Effector CD4-positive, alpha-beta T cell (primary cell): ENCODE data around the gene FOXE1.

Experiments
- DNase-seq: peaks from one replicate; pipeline ENCODE4 v3.0.0-alpha.2; 2020

The FOXE1 gene

GRCh38 chr9:97866848-97867247 is 13.8 kb downstream of the FOXE1 start:
- no peak for DNase-seq

- no peak for DNase-seq
These were observed 15.8 kb downstream of the FOXE1 start for GRCh38 chr9:97868859-97869258.

- no peak for DNase-seq
These were observed 20.4 kb downstream of the FOXE1 start for GRCh38 chr9:97873425-97873824.

GRCh38 chr9:97873882-97874281 is 20.9 kb downstream of the FOXE1 start:
- no peak for DNase-seq

GRCh38 chr9:97874624-97875023 is 21.6 kb downstream of the FOXE1 start:
- DNase-seq = no peak

GRCh38 chr9:97875111-97875510 is 22.1 kb downstream of the FOXE1 start:
- no peak for DNase-seq

- DNase-seq = no peak
These were observed 23.0 kb downstream of the FOXE1 start for GRCh38 chr9:97876061-97876460.

GRCh38 chr9:97880336-97880735 is 27.3 kb downstream of the FOXE1 start:
- DNase-seq = no peak

GRCh38 chr9:97889941-97890887 is 37.2 kb downstream of the FOXE1 start:
- peak; percentile 60 for DNase-seq

- no peak for DNase-seq
These were observed 38.7 kb downstream of the FOXE1 start for GRCh38 chr9:97891736-97892135.

- no peak for DNase-seq
These were observed 39.4 kb downstream of the FOXE1 start for GRCh38 chr9:97892421-97892820.

GRCh38 chr9:97895211-97895610 is 42.2 kb downstream of the FOXE1 start:
- DNase-seq = no peak

GRCh38 chr9:97895695-97896332 is 42.8 kb downstream of the FOXE1 start:
- DNase-seq = no peak

- no peak for DNase-seq
These were observed 47.2 kb downstream of the FOXE1 start for GRCh38 chr9:97900103-97900737.

GRCh38 chr9:97900738-97901565 is 47.9 kb downstream of the FOXE1 start:
- no peak for DNase-seq

GRCh38 chr9:97903177-97903576 is 50.2 kb downstream of the FOXE1 start:
- no peak for DNase-seq

- DNase-seq = peak; percentile 49
These were observed 51.7 kb downstream of the FOXE1 start for GRCh38 chr9:97904725-97905124.

GRCh38 chr9:97905228-97905627 is 52.2 kb downstream of the FOXE1 start:
- peak; percentile 50 for DNase-seq
